Activated CD4-positive, alpha-beta T cell treated with anti-CD3 and anti-CD28 coated beads, Interleukin-2, amount 50 U/mL, for 24 hours (primary cell): ENCODE results near the gene MEI1.
A peak's percentile ranks its signal among the peaks of the same experiment; 100 is the strongest.

Experiments
- DNase-seq, 2 donors: peaks; one replicate each; pipeline ENCODE4 v3.0.0-alpha.2; 2020; ENCODE audit warnings: low read depth in 1 of 2, low spot score in 1 of 2

MEI1 gene

GRCh38 chr22:41739576-41739975, 40.3 kb downstream of the MEI1 start:
- no peak for DNase-seq

GRCh38 chr22:41742918-41743317, 43.6 kb downstream of the MEI1 start:
- no peak for DNase-seq

DNA sequence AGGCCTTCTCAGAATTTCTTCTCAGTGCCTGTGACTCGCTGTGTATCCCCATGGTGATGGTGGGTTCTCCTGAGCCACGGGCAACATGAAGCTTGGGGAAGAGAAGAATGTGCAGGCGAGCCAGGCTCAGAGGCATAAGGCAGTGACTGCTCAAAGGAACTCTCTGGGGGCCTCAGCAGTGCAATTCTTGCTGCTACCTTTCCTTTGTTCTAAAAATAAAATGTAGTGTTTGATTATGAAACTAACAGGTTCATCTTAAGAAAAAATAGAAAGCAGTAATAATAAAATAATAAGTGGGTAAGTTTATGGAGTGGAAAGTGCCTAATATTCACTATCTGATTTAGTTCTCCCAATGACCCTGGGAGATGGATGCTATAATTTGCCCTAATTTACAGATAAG, 46.7 kb downstream of the MEI1 start:
- no peak for DNase-seq

- peak; percentile 11 to 41 for DNase-seq
Observed at GRCh38 chr22:41746567-41747400, 47.5 kb downstream of the MEI1 start.

GRCh38 chr22:41752011-41752970, 53.0 kb downstream of the MEI1 start:
- no peak for DNase-seq

- no peak for DNase-seq
Observed at GRCh38 chr22:41753984-41754383, 54.7 kb downstream of the MEI1 start.

DNA sequence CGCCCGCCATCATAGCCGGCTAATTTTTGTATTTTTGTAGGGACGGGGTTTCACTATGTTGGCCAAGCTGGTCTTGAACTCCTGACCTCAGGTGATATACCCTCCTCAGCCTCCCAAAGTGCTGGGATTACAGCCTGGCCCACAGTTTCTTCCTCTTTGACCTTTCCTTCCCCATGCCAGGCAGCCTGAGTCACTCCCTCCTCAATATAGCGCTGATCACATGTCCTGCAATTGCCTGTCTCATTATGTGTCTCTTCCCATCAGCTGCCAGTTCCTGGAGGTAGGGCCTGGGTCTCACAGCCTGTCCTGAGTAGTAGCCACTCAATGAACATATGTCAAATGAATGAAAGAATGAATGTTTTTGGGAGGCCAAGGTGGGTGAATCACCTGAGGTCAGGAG, 58.2 kb downstream of the MEI1 start:
- no peak for DNase-seq

- no peak for DNase-seq
Observed at GRCh38 chr22:41758231-41758630, 58.9 kb downstream of the MEI1 start.

- DNase-seq, result no peak
Observed at GRCh38 chr22:41762980-41763779, 63.9 kb downstream of the MEI1 start.

DNA sequence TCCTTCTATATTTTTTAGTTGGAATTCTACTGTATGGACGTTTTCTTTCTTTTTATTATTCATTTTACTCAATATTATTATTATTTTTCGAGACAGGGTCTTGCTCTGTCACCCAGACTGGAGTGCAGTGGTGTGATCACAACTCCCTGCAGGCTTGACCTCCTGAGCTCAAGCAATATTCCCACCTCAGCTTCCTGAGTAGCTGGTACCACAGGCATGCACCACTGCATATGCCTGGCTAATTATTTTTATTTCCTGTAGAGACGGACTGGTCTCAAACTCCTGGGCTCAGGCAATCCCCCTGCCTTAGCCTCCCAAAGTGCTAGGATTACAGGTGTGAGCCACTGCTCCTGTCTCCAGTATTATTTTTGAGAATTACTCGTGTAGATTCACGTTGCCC, 67.2 kb downstream of the MEI1 start:
- DNase-seq, result no peak

DNA sequence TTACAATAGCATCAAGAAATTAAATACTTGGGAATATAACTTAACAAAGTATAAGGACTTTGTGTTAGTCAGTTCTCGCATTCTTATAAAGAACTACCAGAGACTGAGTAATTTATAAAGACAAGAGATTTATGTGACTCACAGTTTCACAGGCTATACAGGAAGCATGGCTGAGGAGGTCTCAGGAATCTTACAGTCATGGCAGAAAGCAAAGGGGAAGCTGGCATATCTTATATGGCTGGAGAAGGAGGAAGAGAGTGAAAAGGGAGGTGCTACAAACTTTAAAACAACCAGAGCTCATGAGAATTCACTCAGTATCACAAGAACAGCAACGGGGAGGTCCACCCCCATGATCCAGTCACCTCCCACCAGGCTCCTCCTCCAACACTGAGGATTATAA, 69.1 kb downstream of the MEI1 start:
- no peak for DNase-seq

DNA sequence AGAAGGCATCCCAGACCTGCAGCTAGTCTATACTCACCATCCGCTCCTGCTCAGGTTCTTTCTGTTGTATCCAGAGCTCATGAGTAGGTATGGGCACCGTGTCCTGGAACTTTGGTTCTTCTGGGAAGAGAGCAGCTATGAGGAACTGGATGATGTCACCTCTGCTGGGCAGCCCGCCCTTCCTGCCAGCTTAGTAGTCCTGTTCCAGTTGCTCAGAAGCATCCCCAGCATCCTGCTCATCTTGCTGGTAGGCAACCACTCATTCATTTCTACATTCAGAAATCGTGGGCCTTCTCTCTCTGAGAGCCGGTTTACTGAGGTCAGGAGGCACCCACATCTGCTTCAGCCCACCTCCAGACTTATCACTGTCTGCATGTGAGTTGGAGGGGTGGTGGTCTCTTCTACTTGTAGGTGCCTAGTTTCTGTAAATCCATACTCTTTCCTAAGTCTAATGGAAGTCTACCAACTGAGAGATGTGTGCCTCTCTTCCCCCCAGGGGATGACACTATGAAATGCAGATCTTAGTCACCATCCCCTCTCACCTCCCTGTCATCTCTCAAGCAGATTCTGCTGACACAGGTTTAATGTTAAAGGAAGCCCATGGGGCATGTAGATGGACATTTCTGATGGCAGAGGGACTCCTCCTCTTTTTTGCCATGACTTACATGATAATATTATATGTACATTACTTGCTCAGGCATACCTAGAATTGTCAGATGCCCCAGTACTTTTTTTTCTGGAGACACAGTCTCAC, 71.6 kb downstream of the MEI1 start:
- no peak for DNase-seq

GRCh38 chr22:41772198-41772597, 72.9 kb downstream of the MEI1 start:
- no peak for DNase-seq

GRCh38 chr22:41772645-41773044, 73.3 kb downstream of the MEI1 start:
- no peak for DNase-seq

- no peak for DNase-seq
Observed at GRCh38 chr22:41775338-41775737, 76.0 kb downstream of the MEI1 start.

GRCh38 chr22:41775976-41776375, 76.7 kb downstream of the MEI1 start:
- DNase-seq, result no peak

GRCh38 chr22:41776381-41776780, 77.1 kb downstream of the MEI1 start:
- no peak for DNase-seq

DNA sequence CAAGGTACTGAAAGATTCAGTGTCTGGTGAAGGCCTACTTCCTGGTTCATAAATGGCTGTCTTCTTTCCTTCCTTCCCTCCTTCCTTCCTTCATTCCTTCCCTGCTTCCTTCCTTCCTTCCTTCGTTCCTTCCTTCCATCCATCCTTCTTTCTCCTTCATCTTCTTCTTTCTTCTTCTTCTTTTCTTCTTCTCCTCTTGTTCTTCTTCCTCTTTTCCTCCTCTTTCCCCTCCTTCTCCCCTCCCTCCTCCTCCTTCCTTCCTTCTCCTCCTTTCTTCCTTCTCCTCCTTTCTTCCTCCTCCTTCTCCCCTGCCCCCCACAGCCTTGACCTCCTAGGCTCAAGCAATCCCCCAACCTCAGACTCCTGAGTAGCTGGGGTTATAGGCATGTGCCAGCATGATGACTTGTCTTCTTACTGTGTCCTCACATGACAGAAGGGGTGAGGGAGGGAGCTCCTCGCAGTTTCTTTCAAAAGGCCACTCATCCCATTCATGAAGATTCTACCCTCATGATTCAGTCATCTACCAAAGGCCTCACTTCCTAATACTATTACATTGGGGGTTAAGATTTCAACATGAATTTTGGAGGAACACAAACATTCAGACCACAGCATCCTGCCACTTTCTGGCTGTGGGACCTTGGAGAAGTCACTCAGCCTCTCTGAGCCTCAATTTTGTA, 78.6 kb downstream of the MEI1 start:
- no peak for DNase-seq

DNA sequence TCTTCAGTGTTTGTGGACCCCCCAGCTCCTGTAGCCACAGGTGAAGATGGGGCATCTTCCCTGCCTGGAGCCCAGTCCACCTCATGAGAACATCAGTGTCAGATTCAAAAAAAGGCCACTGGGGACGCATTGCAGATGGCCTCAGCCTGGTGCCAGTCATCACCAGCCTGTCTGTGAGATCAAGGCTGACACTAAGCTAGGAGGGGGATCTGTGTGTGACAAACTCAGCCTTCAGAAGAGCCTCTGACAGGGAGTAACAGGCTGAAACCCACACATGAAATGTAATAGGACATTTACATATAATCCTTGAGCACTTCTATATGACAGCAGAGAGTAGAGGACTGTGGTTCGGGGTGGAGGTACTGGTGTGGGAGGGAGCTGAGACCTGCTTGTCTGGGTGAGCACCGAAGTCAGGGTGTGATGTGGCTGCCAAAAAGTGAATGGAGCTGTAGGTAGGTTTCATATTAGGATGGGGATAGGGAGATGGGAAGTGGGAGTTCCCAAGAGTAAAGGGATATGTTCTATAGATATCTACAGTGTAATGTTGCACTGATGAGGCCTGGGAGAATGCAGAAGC, 80.7 kb downstream of the MEI1 start:
- no peak for DNase-seq
